A673 (cell line): Measurements from ENCODE around the gene SIX2.

Experiments used
- CTCF ChIP-seq: fragments of 300-800, 200-600 bp; sonication (generic); conservative IDR thresholded peaks from 2 replicates; pipeline ENCODE4 v1.5.1; 2017; ENCODE audit warnings: low read depth, mild to moderate bottlenecking, antibody characterized with exemption, low read length, moderate library complexity, mixed read lengths
- EZH2 ChIP-seq: fragments of 200-600 bp; sonication (generic); IDR thresholded peaks from 2 replicates; pipeline ENCODE4 v1.6.1; 2017; ENCODE audit warnings: borderline replicate concordance, low read depth, mild to moderate bottlenecking, mixed read lengths, antibody characterized with exemption, low read length; ENCODE audit not compliant: poor library complexity, severe bottlenecking

- TF ChIP-seq CTCF = no peak
- no peak for TF ChIP-seq EZH2
Measured at GRCh38 chr2:45013229-45014015, 4.2 kb upstream of the SIX2 start.
